Neural cell (in vitro differentiated cells): Measurements from ENCODE around the gene CBFA2T3. TPM values are rescaled to one million over a fixed set of nuclear protein-coding genes. Genes with fewer than 3 reads are reported as not detected.

Experiments
- H2AFZ ChIP-seq: fragments of 200-600, 300-800 bp; sonication (generic), shearing (Covaris generic); 2 replicates; pipeline ENCODE4 v1.6.0; 2014; ENCODE audit warnings: low read depth, mild to moderate bottlenecking, antibody characterized with exemption, low read length, moderate library complexity
- H3F3A ChIP-seq: fragments of 200-600 bp; shearing (Covaris generic); 2 replicates; pipeline ENCODE4 v1.6.1; 2016; ENCODE audit warnings: mild to moderate bottlenecking, moderate library complexity, mixed read lengths, antibody characterized with exemption, low read length; ENCODE audit not compliant: insufficient read depth, poor library complexity, severe bottlenecking
- H3K27ac ChIP-seq: fragments of 200-600, 300-800 bp; sonication (generic), shearing (Covaris generic); 2 replicates; pipeline ENCODE4 v1.5.1; 2014; ENCODE audit warnings: mild to moderate bottlenecking, low read length, moderate library complexity
- H3K27me3 ChIP-seq: fragments of 300-800, 200-600 bp; sonication (generic), shearing (Covaris generic); 2 replicates; pipeline ENCODE4 v1.6.0; 2014; ENCODE audit warnings: mild to moderate bottlenecking, low read depth, low read length, moderate library complexity; ENCODE audit not compliant: insufficient read depth
- H3K36me3 ChIP-seq: fragments of 300-800, 200-600 bp; sonication (generic), shearing (Covaris generic); 2 replicates; pipeline ENCODE4 v1.5.1; 2014; ENCODE audit warnings: mild to moderate bottlenecking, antibody characterized with exemption, low read length, moderate library complexity; ENCODE audit not compliant: insufficient read depth
- H3K4me2 ChIP-seq: fragments of 300-800, 200-600 bp; sonication (generic), shearing (Covaris generic); 2 replicates; pipeline ENCODE4 v1.6.0; 2014; ENCODE audit warnings: mild to moderate bottlenecking, low read length
- H3K4me3 ChIP-seq: fragments of 300-800, 200-600 bp; sonication (generic), shearing (Covaris generic); 2 replicates; pipeline ENCODE4 v1.5.1; 2014; ENCODE audit warnings: mild to moderate bottlenecking, low read length, moderate library complexity
- H3K79me2 ChIP-seq: fragments of 200-600 bp; shearing (Covaris generic); replicated peaks from 2 replicates; pipeline ENCODE4 v1.6.0; 2014; ENCODE audit warnings: mild to moderate bottlenecking, low read length, moderate library complexity; ENCODE audit not compliant: insufficient read depth
- H3K9ac ChIP-seq: fragments of 300-800, 200-600 bp; sonication (generic), shearing (Covaris generic); 2 replicates; pipeline ENCODE4 v1.6.1; 2016; ENCODE audit warnings: mild to moderate bottlenecking, low read length, mixed read lengths
- H3K9me2 ChIP-seq: fragments of 200-600 bp; shearing (Covaris generic); 2 replicates; pipeline ENCODE4 v1.6.1; 2016; ENCODE audit warnings: mild to moderate bottlenecking, low read length, mixed read lengths; ENCODE audit not compliant: insufficient read depth
- H3K9me3 ChIP-seq: fragments of 200-600, 300-800 bp; sonication (generic), shearing (Covaris generic); 2 replicates; pipeline ENCODE4 v1.6.1; 2016; ENCODE audit warnings: mild to moderate bottlenecking, mixed run types, low read length, moderate library complexity, mixed read lengths
- H4K20me1 ChIP-seq: fragments of 200-600 bp; shearing (Covaris generic); 2 replicates; pipeline ENCODE4 v1.6.1; 2016; ENCODE audit warnings: mild to moderate bottlenecking, mixed run types; ENCODE audit not compliant: insufficient read depth
- EP300 ChIP-seq: fragments of 450-650 bp; conservative IDR thresholded peaks from 2 replicates; pipeline ENCODE4 v1.6.1; 2014; ENCODE audit warnings: antibody characterized with exemption, mild to moderate bottlenecking, moderate library complexity; ENCODE audit not compliant: poor library complexity, severe bottlenecking
- EZH2 ChIP-seq: fragments of 200-600, 300-800 bp; shearing (Covaris generic), sonication (generic); IDR thresholded peaks from 2 replicates; pipeline ENCODE4 v1.6.1; 2014; ENCODE audit warnings: antibody characterized with exemption, low read length, borderline replicate concordance, mild to moderate bottlenecking; ENCODE audit not compliant: insufficient read depth, poor library complexity, severe bottlenecking
- MXI1 ChIP-seq: fragments of 450-650 bp; conservative IDR thresholded peaks from 2 replicates; pipeline ENCODE4 v1.6.1; 2014; ENCODE audit warnings: antibody characterized with exemption, mild to moderate bottlenecking; ENCODE audit not compliant: poor library complexity, severe bottlenecking
- POLR2AphosphoS5 ChIP-seq: IDR thresholded peaks from 2 replicates; pipeline ENCODE4 v1.6.1; 2012
- RAD21 ChIP-seq: fragments of 450-650 bp; conservative IDR thresholded peaks from 2 replicates; pipeline ENCODE4 v1.6.1; 2014; ENCODE audit warnings: antibody characterized with exemption, mild to moderate bottlenecking, moderate library complexity
- SMC3 ChIP-seq: fragments of 450-650 bp; conservative IDR thresholded peaks from 2 replicates; pipeline ENCODE4 v1.6.1; 2014; ENCODE audit warnings: antibody characterized with exemption, mild to moderate bottlenecking, moderate library complexity; ENCODE audit not compliant: poor library complexity
- TAF1 ChIP-seq: IDR thresholded peaks from 2 replicates; pipeline ENCODE4 v1.6.1; 2012; ENCODE audit warnings: low read depth
- polyA plus RNA-seq: library from polyadenylated mRNA; depleted of rRNA; stranded (reverse); fragments of >200 nt; gene quantifications from 2 replicates; pipeline ENCODE4 v1.2.3, GENCODE V29; 2014
- TF ChIP-seq, protein P1 (sequence below): IDR thresholded peaks from 2 replicates; pipeline ENCODE4 v1.6.1; 2012; ENCODE audit warnings: borderline replicate concordance
- TF ChIP-seq, protein P2 (sequence below): fragments of 450-650 bp; IDR thresholded peaks from 2 replicates; pipeline ENCODE4 v1.5.1; 2014; ENCODE audit warnings: antibody characterized with exemption, mild to moderate bottlenecking, moderate library complexity; ENCODE audit not compliant: poor library complexity, severe bottlenecking

CBFA2T3 gene
- polyA plus RNA-seq, 1 donor from 2014 or later = 2.1 TPM

DNA sequence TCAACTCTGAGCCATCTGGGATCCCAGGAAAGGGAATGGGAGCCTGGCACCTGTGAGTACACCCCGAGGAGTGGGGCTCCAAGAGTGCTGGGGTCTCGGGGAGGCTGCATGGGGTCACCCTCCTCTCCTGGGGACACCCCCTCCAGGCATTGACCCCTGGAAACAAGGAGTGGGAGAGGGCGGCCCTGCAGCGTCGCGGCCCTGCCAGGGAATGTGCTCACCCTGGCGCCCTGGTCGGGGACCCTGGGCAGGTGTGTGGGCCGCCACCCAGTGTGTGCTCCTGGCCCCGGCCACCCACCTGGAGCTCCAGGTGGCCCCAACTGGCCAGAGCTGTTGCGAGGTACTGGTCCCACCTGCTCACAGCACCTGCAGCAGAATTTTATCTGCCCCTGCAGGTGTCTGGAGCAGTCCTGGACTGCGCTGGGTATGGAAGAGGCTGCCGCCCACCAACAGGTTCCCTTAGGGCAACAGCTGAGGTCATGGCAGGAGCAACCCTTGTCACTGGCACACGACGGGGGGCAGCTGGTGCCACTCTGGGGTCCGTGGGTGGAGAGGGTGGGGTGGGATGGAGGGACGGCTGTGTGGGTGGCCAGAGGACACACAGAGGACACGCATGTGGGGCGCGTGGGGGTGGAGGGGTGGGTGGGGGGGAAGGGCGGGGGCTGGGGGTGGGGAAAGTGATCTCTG lies 105.1 kb downstream of the CBFA2T3 start:
- Histone ChIP-seq H3K27ac (no peak overlapping the region), H3K9me2 (no peaks in the 10 kb centered on the region), H2AFZ (no peak overlapping the region), H3K79me2 (no peaks in the 10 kb centered on the region), H3K4me3 (no peak overlapping the region), H4K20me1 (no peaks in the 10 kb centered on the region), H3K4me2 (no peak overlapping the region), H3K9ac (no peak overlapping the region), H3F3A (no peaks in the 10 kb centered on the region), H3K27me3 (no peaks in the 10 kb centered on the region), H3K36me3 (no peaks in the 10 kb centered on the region), H3K9me3 (no peaks in the 10 kb centered on the region)
- TF ChIP-seq TAF1 = no peak
- no peak for TF ChIP-seq POLR2AphosphoS5
- TF ChIP-seq RAD21 = no peak
- TF ChIP-seq, protein P1, sequence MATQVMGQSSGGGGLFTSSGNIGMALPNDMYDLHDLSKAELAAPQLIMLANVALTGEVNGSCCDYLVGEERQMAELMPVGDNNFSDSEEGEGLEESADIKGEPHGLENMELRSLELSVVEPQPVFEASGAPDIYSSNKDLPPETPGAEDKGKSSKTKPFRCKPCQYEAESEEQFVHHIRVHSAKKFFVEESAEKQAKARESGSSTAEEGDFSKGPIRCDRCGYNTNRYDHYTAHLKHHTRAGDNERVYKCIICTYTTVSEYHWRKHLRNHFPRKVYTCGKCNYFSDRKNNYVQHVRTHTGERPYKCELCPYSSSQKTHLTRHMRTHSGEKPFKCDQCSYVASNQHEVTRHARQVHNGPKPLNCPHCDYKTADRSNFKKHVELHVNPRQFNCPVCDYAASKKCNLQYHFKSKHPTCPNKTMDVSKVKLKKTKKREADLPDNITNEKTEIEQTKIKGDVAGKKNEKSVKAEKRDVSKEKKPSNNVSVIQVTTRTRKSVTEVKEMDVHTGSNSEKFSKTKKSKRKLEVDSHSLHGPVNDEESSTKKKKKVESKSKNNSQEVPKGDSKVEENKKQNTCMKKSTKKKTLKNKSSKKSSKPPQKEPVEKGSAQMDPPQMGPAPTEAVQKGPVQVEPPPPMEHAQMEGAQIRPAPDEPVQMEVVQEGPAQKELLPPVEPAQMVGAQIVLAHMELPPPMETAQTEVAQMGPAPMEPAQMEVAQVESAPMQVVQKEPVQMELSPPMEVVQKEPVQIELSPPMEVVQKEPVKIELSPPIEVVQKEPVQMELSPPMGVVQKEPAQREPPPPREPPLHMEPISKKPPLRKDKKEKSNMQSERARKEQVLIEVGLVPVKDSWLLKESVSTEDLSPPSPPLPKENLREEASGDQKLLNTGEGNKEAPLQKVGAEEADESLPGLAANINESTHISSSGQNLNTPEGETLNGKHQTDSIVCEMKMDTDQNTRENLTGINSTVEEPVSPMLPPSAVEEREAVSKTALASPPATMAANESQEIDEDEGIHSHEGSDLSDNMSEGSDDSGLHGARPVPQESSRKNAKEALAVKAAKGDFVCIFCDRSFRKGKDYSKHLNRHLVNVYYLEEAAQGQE = no peak
- TF ChIP-seq MXI1 = no peak

DNA sequence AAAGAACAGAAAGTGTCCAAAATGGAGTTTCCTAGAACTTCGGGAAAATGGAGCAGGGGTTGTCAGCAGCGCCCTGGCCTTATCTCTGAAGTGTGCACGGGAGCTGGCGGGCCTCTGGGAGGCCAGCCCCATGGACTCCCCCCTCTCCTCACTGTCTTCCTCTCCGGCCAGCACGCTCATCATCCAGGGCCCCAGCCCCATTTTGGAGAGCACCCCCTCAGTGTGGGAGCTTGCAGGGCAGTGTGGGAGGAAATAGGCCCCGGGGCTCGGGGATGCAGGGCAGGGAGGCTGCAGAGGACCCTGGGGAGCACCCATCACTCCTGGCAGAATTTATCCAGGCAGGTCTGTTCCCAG lies 105.7 kb downstream of the CBFA2T3 start:
- Histone ChIP-seq H3F3A (no peaks in the 10 kb centered on the region), H3K4me2 (no peak overlapping the region), H3K9ac (no peak overlapping the region), H3K36me3 (no peaks in the 10 kb centered on the region), H3K9me2 (no peaks in the 10 kb centered on the region), H3K4me3 (no peak overlapping the region), H3K27me3 (no peaks in the 10 kb centered on the region), H3K27ac (no peak overlapping the region), H4K20me1 (no peaks in the 10 kb centered on the region), H3K79me2 (no peaks in the 10 kb centered on the region), H2AFZ (no peak overlapping the region), H3K9me3 (no peaks in the 10 kb centered on the region)
- TF ChIP-seq, protein P2, sequence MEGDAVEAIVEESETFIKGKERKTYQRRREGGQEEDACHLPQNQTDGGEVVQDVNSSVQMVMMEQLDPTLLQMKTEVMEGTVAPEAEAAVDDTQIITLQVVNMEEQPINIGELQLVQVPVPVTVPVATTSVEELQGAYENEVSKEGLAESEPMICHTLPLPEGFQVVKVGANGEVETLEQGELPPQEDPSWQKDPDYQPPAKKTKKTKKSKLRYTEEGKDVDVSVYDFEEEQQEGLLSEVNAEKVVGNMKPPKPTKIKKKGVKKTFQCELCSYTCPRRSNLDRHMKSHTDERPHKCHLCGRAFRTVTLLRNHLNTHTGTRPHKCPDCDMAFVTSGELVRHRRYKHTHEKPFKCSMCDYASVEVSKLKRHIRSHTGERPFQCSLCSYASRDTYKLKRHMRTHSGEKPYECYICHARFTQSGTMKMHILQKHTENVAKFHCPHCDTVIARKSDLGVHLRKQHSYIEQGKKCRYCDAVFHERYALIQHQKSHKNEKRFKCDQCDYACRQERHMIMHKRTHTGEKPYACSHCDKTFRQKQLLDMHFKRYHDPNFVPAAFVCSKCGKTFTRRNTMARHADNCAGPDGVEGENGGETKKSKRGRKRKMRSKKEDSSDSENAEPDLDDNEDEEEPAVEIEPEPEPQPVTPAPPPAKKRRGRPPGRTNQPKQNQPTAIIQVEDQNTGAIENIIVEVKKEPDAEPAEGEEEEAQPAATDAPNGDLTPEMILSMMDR = no peak
- TF ChIP-seq EP300 (no peak), POLR2AphosphoS5 (no peak), SMC3 (no peak), MXI1 (no peak), RAD21 (no peak), EZH2 (no peak), TAF1 (no peak)
- TF ChIP-seq, protein P1 = no peak
